AG04450 (cell line): Measurements from ENCODE around the gene IL33. TPM values are rescaled to one million over a fixed set of nuclear protein-coding genes. Genes with fewer than 3 reads are reported as not detected.

ENCODE experiments used
- CTCF ChIA-PET: fragments of 300-600, 350-600 bp; formaldehyde crosslinking; extraction: SDS; loops from one replicate; lab custom pipeline; 2022; ENCODE audit warnings: antibody characterized with exemption, inconsistent platforms; lab: Charles Lee
- POLR2A ChIA-PET: fragments of 350-600 bp; formaldehyde crosslinking; extraction: SDS; loops from one replicate; lab custom pipeline; 2021; ENCODE audit warnings: antibody characterized with exemption, inconsistent platforms; lab: Yijun Ruan, JAX
- DNase-seq: peaks from one replicate; pipeline ENCODE4 v3.0.0-alpha.2; 2011; ENCODE audit warnings: low read depth, low spot score
- H3K27ac ChIP-seq: one replicate; pipeline ENCODE4 v1.5.1; 2012; ENCODE audit warnings: low read depth, low read length, control low read depth
- H3K27me3 ChIP-seq: one replicate; pipeline ENCODE4 v1.6.0; 2012; ENCODE audit warnings: low read length; ENCODE audit not compliant: control insufficient read depth, insufficient read depth
- H3K4me3 ChIP-seq: 2 replicates; pipeline ENCODE4 v1.5.1; 2011; ENCODE audit warnings: mild to moderate bottlenecking, low read depth, low read length, control low read depth
- H3K9me3 ChIP-seq: 2 replicates; pipeline ENCODE4 v1.5.1; 2012; ENCODE audit warnings: low read length; ENCODE audit not compliant: control insufficient read depth, insufficient read depth
- polyA plus RNA-seq: library from polyadenylated mRNA; depleted of rRNA; stranded (reverse); fragments of >200 nt; gene quantifications from 2 replicates; pipeline ENCODE4 v1.2.3, GENCODE V29; 2011
- TF ChIP-seq, protein P1 (sequence below): IDR thresholded peaks from 2 replicates; pipeline ENCODE4 v1.5.1; 2011; ENCODE audit warnings: low read depth, low read length, control low read depth, inconsistent platforms

IL33 gene
- polyA plus RNA-seq, 1 experiment, result 0.29 TPM

DNA sequence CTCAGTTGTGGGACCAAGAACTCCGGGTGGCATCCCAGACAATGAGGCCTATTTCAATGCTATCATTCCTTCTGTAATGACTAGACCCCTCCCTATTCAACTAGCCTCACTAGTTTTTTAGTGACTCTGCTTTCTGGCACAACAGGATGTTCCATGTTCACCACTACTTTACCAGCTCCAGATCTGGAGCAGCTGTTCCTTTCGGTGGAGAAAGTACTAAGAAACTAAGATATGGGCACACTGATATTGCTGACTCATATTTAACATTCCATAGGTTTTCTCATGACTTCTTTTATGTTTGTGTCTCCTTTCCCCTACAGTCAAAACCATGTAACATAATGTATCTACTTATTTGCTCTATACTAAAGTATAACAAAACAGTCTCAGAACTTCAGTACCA, 24.1 kb downstream of the IL33 start:
- ChIA-PET POLR2A (no interaction called here), CTCF (interaction anchor here (0.7 kb wide), 1 partner anchor 66 kb away, joined by 3 read pairs; no protein-coding TSS in a partner anchor)
- H3K9me3 ChIP-seq, result no peaks in the 10 kb centered on the region
- H3K4me3 ChIP-seq, result no peak overlapping the region
- no peak for DNase-seq
- TF ChIP-seq, protein P1, sequence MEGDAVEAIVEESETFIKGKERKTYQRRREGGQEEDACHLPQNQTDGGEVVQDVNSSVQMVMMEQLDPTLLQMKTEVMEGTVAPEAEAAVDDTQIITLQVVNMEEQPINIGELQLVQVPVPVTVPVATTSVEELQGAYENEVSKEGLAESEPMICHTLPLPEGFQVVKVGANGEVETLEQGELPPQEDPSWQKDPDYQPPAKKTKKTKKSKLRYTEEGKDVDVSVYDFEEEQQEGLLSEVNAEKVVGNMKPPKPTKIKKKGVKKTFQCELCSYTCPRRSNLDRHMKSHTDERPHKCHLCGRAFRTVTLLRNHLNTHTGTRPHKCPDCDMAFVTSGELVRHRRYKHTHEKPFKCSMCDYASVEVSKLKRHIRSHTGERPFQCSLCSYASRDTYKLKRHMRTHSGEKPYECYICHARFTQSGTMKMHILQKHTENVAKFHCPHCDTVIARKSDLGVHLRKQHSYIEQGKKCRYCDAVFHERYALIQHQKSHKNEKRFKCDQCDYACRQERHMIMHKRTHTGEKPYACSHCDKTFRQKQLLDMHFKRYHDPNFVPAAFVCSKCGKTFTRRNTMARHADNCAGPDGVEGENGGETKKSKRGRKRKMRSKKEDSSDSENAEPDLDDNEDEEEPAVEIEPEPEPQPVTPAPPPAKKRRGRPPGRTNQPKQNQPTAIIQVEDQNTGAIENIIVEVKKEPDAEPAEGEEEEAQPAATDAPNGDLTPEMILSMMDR, result no peak
- no peak overlapping the region for H3K27ac ChIP-seq
- no peaks in the 10 kb centered on the region for H3K27me3 ChIP-seq

GRCh38 chr9:6243746-6244145, 28.1 kb downstream of the IL33 start:
- H3K9me3 ChIP-seq, result no peaks in the 10 kb centered on the region
- no peak overlapping the region for H3K4me3 ChIP-seq
- DNase-seq, result no peak
- TF ChIP-seq, protein P1, result no peak
- POLR2A ChIA-PET, result no interaction called here
- CTCF ChIA-PET, result no interaction called here
- no peaks in the 10 kb centered on the region for H3K27me3 ChIP-seq
- no peak overlapping the region for H3K27ac ChIP-seq

DNA sequence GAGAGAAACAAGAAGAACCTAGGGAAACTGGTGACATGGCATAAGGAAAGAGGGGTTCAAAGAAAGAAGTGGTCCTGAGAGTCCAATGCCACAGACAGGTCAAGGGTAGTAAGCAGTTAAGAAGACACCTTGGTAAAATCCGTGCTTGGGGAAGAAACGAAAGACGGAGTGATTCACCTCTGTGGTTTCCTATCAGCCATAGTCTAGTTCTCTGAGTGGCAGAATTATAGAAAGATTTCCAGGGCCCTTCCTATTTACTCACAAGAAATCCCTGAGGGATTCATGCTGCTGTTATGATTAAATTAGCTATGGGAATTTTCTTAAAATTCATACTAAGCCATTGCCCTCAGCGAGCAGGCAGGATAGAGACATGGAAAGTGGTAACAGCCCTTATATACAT, 31.7 kb downstream of the IL33 start:
- no peaks in the 10 kb centered on the region for H3K9me3 ChIP-seq
- TF ChIP-seq, protein P1, result no peak
- POLR2A ChIA-PET, result no interaction called here
- CTCF ChIA-PET, result no interaction called here
- no peak overlapping the region for H3K27ac ChIP-seq
- H3K4me3 ChIP-seq, result no peak overlapping the region
- DNase-seq, result no peak
- no peaks in the 10 kb centered on the region for H3K27me3 ChIP-seq

GRCh38 chr9:6268826-6269397, 53.3 kb downstream of the IL33 start:
- POLR2A ChIA-PET, result no interaction called here
- CTCF ChIA-PET, result interaction anchor here (0.7 kb wide), 1 partner anchor 1128 kb away, joined by 3 read pairs; no protein-coding TSS in a partner anchor
- H3K27me3 ChIP-seq, result peaks cover 3% of the 10 kb centered on the region
- no peaks in the 10 kb centered on the region; the same call in 1 of the 2 replicates for H3K9me3 ChIP-seq
- DNase-seq, result no peak
- no peak overlapping the region for H3K4me3 ChIP-seq
- no peak overlapping the region for H3K27ac ChIP-seq
- TF ChIP-seq, protein P1, result no peak

DNA sequence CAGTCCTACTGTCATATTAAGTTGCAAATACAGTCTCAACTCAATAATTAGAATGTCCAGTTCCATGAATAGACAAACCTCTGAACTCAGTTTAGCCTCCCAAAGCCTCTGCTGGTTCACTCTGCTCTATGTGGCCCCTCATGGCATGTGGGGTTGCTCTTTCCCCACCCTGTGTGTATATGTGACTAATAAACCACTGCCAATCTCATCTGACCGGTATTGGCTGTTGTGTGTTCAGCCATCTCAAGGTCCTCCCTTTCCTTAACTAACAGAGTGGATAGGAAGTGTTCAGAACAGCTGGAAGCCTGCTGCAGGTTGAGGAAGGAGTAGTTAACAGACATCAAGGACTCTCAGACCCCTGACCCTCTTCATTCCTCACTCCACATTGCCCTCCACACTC, 55.3 kb downstream of the IL33 start:
- DNase-seq, result no peak
- TF ChIP-seq, protein P1, result no peak
- ChIA-PET POLR2A (no interaction called here), CTCF (interaction anchor here (1.1 kb wide), 1 partner anchor 385 kb away, joined by 3 read pairs; no protein-coding TSS in a partner anchor)
- peaks cover 3% of the 10 kb centered on the region for H3K27me3 ChIP-seq
- no peaks in the 10 kb centered on the region for H3K9me3 ChIP-seq
- no peak overlapping the region for H3K27ac ChIP-seq
- no peak overlapping the region for H3K4me3 ChIP-seq
